GM18511 (cell line): Measurements from ENCODE around the gene EXOC5.

ENCODE experiments used
- ATAC-seq: cut with Tn5 transposase; IDR thresholded peaks from one replicate; pipeline ENCODE4 v1.9.1; 2021; ENCODE audit warnings: mild to moderate bottlenecking, moderate library complexity; ENCODE audit not compliant: unreplicated experiment

EXOC5 gene

GRCh38 chr14:57268161-57269069 lies at the start of gene EXOC5, which contains the start of gene AP5M1:
Gene EXOC5, minus strand, starts transcription at chr14:57268905. Its CDS starts 257 bp downstream, at chr14:57268648.
Gene AP5M1, plus strand, starts transcription at chr14:57268971. Its CDS starts 344 bp downstream, at chr14:57269315.
- peak; percentile 93 for ATAC-seq

GRCh38 chr14:57317248-57317833 lies 48.6 kb upstream of the EXOC5 start:
- peak; percentile 72 for ATAC-seq

- ATAC-seq, result no peak
Measured at GRCh38 chr14:57314396-57315089, 45.8 kb upstream of the EXOC5 start.

- ATAC-seq, result no peak
Measured at GRCh38 chr14:57302883-57303282, 34.2 kb upstream of the EXOC5 start.

GRCh38 chr14:57299511-57299910 lies 30.8 kb upstream of the EXOC5 start:
- ATAC-seq, result no peak

- no peak for ATAC-seq
Measured at GRCh38 chr14:57297852-57298251, 29.1 kb upstream of the EXOC5 start.

- ATAC-seq, result no peak
Measured at GRCh38 chr14:57295239-57295638, 26.5 kb upstream of the EXOC5 start.

GRCh38 chr14:57293866-57294837 lies 25.4 kb upstream of the EXOC5 start:
- ATAC-seq, result no peak

GRCh38 chr14:57291692-57292647 lies 23.3 kb upstream of the EXOC5 start:
- no peak for ATAC-seq

- ATAC-seq, result no peak
Measured at GRCh38 chr14:57290751-57291150, 22.0 kb upstream of the EXOC5 start.

- no peak for ATAC-seq
Measured at GRCh38 chr14:57287745-57288144, 19.0 kb upstream of the EXOC5 start.

- ATAC-seq, result no peak
Measured at GRCh38 chr14:57277062-57277461, 8.4 kb upstream of the EXOC5 start.

GRCh38 chr14:57275023-57275664 lies 6.4 kb upstream of the EXOC5 start:
- ATAC-seq, result no peak

GRCh38 chr14:57274551-57274950 lies 5.8 kb upstream of the EXOC5 start:
- no peak for ATAC-seq

GRCh38 chr14:57273236-57273635 lies 4.5 kb upstream of the EXOC5 start:
- ATAC-seq, result no peak

- no peak for ATAC-seq
Measured at GRCh38 chr14:57266065-57266464, 2.6 kb downstream of the EXOC5 start.

- no peak for ATAC-seq
Measured at GRCh38 chr14:57262117-57262516, 6.6 kb downstream of the EXOC5 start.

- no peak for ATAC-seq
Measured at GRCh38 chr14:57261604-57262003, 7.1 kb downstream of the EXOC5 start.

GRCh38 chr14:57259672-57260071 lies 9.0 kb downstream of the EXOC5 start:
- no peak for ATAC-seq
